Inferior parietal cortex (tissue), 1 donor: Measurements from ENCODE around the gene IQSEC3.
"Not testable (repeated sequence)": the region's sequence is repeated elsewhere in the genome, so short reads cannot be mapped to it uniquely, and the experiment has no call there.

Experiments used
- DNase-seq: peaks from one replicate; pipeline ENCODE4 v3.0.0-alpha.2; 2016; ENCODE audit errors: extremely low spot score

IQSEC3 gene

DNA sequence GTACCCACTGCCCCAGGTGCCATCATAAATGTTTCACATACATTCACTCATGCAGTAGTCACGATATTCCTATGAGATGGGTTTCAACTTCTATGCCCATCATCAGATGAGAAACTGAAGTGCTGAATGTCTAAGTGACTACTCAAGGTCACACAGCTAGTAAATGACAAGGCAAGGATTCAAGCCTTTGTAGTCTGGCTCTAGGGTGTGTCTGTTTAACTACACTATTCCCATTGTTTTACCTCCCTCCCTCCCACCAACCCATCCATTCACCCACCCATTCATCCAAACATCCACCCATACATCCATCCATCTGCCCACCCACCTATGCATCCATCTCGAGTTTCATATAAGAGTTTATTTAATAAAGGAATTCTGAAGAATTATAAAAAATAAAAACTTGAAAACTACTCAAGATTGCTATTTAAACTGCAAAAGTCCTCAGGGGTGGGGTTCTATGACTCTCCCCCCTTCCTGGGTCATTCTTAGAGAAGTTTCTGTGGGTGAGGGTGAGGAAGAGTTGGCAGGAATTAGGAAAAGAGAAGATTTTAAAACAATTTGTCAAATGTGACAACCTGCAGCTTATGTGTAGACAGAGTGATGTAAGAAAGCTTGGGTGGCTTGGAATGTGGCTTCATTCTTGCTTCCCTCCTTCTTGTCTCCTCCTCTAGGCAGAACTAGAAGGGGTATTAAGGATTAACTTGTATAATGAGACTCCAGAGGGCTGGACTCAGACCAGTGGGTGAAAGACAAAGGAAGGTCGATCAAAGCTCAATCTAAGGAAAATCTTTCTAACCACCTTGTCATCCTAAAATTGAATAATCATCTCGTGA lies 13.4 kb upstream of the IQSEC3 start:
- DNase-seq: not testable (repeated sequence)

DNA sequence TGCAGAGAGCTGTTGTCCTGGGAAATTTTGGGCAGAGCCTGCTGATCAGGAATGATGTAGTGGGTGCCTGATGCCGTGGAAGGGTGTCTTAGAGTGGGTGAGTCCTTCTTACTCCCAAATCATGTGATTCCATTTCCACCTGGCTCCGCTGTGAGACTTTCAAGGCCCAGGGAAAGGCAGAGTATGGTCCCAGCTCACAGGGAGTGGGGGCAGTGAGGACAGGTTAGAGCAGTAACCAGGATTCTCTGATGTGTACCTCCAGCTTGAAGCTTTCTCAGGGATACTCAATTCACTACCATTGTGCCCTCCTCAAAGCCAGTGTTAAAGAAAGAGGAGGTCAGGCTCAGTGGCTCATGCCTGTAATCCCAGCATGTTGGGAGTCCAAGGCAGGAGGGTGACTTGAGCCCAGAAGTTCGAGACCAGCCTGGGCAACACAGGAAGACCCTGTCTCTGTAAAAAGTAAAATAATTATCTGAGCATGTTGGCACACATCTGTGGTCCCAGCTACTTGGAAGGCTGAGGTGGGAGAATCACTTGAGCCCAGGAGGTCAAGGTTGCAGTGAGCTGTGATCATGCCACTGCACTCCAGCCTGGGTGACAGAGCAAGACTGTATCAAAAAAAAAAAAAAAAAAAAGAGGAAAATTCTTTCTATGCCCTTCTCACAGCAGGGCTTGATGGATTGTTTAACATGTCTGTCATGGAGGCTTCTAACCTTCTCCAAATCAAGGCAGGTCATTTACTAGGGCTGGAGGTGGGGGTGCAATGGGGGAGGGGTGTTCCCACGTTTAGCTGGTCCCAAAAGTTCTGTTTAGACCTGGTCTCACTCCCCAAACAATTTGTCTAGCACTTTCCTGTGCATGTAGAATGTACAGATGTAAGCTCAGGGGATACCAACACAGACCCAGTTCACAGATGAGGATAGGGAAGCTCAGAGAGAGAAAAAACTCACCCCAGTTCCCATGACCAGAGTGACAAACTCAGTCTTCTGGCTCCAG lies 12.5 kb upstream of the IQSEC3 start:
- no peak for DNase-seq

DNA sequence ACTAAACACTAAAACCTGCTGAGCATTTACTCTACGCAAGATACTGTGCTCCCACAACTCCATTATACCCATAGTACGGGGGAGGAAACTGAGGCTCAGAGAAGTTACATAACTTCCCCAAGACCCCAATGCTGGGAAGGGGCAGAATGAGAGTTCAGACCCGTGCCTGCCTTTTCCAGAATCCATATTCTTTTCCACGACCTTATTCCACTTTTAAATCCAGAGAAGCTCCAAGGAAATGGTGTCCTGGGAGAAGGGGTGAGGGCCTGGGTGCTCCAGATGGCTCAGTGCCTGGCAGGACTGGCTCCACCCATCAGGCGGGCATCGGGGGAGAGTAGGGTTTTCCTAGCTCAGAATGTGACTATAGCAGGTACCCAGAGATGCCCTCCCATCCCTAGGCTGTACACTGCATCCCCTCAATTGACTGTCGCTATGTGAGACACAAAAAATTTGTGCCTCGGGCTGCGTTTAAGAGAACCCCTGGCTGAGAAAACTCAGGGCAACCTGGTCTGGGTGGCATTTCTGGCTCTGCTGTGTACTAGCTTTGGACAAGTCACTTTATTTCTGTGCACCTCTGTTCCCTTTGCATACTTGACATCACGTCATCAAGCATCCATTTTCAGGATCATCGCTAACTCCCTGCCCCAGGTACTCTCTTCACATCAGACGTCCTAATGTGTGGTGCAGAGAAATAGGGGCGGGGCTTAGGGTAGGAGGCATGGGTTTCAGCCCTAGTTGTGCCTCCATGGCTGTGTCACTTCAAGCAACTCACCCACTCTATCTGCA lies 11.6 kb upstream of the IQSEC3 start:
- no peak for DNase-seq

DNA sequence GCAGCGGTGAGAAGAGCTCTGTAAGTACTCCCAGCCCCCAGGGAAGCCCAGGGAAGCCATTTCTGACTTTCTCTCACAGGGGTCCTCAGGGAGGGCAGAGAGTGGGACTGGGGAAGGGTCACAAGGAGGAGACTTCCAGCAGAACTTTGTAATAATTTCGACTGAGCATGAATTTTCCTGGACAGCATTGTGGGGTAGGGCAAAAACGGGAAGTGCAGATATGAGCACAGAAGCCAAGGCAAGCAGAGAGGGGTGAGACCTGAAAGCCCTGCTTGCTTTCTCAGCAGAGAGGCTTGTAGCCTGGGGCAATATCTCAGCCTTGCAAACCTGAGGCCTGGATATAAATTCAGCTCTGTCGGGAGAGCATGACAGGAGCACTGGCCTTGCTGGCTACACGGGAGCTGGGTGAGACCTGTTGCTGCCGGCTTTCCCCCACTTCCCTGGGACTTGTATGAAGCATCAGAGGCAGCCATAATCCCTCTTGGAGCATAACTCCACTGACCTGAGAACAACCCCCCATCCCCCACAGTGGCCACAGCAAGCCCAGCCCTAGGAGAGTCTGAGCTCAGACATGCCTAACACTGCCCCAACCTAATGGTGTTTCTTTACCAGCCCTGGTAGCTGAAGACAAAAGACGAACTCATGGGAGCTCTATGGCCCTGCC lies 9.8 kb upstream of the IQSEC3 start:
- DNase-seq: no peak

DNA sequence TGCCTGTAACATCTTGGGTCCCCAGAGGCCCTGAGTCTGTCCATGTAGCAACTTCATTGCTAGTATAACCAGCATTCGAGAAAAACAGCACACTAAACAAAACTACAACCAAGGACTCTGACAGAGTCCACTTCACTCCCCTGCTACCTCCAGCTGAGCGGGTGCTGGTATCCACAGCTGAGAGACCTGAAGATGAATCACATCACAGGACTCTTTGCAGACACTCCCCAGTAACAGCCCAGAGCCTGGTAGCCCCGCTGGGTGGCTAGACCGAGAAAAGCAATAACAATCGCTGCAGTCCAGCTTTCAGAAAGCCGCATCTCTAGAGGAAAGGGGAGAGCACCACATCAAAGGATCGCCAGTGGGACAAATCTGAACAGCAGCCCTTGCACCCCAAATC lies 9.0 kb upstream of the IQSEC3 start:
- DNase-seq: no peak

DNA sequence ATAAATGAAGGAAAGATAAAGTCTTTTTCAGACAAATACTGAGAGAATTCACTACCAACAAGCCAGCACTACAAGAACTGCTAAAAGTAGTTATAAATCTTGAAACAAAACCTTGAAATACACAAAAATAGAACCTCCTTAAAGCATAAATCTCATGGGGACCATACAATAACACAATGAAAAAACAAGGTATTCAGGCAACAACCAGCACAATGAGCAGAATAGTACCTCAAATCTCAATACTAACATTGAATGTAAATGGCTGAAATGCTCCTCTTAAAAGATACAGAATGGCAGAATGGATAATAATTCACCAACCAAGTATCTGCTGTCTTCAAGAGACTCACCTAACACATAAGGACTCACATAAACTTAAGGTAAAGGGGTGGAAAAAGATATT lies 7.7 kb upstream of the IQSEC3 start:
- DNase-seq: no peak

DNA sequence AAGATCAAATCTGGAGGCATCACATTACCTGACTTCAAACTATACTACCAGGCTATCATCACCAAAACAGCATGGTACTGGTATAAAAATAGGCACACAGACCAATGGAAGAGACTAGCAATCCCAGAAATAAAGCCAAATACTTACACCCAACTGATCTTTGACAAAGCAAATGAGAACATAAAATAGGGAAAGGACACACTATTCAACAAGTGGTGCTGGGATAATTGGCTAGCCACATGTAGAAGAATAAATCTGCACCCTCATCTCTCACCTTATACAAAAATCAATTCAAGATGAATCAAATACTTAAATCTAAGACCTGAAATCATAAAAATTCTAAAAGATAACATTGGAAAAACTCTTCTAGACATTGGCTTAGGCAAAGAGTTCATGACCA lies 4.7 kb upstream of the IQSEC3 start:
- not testable (repeated sequence) for DNase-seq

DNA sequence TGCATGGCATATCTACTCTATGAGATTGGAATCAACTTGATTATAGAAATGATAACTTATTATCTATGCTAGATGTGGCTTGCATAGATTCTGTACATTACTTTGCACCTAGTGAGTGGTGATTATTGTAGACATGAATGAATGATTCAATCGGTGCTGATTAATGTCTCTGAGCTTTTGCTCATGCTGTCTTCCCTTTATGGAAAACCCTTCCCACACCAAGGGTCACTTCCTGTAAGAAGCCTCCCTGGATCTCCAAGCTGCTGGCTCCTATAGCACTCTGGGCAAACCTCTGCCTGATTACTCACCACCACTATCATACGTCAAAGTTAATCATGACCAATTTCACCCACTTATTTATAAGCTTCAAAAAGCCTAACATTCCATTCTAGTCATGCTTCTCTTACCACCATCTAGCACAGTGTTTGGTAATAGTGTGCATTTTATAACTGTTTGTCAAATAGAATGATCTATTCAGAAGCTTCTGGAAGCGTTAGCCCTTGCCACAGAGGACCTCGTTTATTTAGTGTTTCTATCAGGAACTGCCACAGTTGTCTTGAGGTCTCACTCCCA lies 990 bp upstream of the IQSEC3 start:
- DNase-seq: not testable (repeated sequence)

DNA sequence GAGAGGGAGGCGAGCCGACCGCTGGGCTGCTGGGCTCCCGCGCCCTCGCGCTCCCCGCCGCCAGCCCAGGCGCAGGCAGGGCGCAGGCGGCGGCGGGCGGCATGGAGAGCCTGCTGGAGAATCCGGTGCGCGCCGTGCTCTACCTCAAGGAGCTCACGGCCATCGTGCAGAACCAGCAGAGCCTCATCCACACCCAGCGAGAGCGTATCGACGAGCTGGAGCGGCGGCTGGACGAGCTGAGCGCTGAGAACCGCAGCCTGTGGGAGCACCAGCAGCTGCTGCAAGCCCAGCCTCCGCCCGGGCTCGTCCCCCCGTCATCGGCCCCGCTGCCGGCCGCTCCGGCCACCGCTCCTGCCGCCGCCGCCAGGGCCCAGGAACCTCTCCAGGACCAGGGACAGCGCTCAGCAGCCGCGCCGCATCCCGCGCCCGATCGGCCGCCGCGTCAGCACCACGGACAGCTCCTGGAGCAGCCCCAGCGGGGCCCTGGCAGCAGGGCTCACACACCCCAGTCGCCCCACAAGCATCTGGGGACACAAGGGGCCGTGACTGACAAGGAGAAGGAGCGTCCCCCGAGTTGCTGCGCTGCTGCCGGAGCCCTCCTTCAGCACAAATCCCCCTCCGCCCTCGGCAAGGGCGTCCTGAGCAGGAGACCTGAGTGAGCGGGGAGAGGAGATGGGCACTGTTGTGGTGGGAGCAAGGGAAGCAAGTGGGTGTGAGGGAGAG lies 376 bp downstream of the IQSEC3 start:
- DNase-seq: not testable (repeated sequence)

DNA sequence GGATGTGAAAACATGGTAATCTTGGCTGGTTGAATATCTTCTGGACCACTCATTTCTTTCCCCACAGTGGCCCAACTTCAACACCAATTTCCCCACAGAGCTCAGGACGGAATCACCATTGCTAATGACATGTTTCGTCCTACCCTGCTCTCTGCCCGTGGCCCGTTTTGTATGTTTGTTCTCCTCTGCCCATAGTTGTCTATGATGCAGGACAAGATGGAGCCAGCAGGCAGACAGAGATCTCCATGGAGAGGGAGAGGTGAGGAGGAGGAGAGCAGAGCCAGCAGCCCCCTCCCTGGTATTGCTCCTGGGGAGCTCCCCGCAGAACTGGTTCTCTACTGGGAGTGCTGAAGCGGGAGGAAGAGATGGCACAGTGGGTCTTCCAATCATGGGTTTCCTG lies 3.1 kb downstream of the IQSEC3 start:
- not testable (repeated sequence) for DNase-seq

DNA sequence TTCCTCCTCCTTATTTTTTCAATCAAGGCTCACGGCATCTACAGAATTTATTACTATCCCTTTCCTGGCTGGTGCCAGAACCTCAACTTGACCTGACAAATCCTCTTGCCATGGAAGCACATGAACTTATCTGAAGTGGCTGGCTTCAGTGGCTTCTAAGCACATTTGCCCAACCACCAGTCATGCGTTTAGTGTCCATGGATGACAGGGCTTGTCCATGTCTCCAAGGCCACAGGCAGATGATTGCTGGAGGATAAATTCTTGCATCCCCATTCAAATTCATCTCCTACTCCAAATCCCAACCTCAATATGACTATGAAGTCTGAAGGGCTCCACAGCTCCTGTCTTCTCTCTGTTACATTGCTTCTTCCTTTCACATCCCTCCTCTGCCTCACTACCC lies 4.0 kb downstream of the IQSEC3 start:
- DNase-seq: not testable (repeated sequence)

DNA sequence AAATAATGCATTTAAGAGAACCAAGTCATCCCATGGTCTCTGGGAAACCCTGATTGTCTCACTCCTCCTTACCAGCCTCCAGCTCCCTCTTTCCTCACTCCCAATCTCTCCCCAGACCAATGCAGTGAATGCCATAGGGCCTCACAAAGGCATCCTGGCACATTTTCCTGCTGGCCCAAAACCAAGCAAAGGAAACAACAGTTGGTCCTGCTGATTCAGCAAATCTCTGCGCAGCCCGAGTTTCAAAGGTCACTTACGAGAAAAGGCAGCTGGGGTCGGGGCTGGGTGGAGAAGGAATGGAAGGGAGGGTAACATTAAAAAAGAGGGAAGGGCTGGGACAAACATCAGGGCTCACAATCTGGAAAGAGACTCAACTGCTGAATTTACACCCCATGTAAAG lies 5.5 kb downstream of the IQSEC3 start:
- not testable (repeated sequence) for DNase-seq

DNA sequence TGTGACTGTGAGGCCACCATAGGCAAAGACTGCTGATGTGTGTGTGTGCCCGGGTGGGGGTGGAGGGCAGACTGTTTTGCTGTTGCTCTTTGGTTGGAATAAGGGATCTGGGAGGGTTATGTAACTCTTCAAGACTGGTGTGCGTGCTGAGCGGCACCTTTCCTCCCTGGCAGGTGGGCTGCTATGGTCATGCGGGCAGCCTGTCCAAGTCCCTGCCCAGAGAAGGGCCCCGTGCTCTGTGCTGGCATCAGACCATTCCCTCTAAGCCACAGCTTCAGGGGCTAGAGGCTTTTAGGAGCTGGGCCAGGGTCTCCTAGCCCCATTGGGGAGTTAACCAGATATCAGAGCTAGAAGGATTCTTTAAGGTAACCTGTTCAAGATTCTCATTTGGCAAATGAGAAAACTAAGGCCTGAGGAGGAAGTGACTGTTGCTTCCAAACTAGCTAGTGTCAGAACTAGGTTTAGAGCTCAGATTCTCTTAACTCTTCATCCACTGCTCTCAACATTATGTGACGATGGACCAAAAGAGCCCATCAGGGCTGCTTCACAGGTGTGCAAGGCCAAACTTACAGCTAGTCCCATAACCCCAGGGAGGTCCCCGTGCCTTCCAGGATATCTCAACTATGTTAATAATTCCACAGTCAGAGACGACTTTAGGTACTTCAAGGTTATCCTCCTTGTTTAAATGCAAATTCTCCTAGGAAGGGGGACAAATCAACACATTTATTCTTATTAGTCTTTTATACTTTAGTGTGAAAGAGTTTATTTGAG lies 8.0 kb downstream of the IQSEC3 start:
- DNase-seq: not testable (repeated sequence)

DNA sequence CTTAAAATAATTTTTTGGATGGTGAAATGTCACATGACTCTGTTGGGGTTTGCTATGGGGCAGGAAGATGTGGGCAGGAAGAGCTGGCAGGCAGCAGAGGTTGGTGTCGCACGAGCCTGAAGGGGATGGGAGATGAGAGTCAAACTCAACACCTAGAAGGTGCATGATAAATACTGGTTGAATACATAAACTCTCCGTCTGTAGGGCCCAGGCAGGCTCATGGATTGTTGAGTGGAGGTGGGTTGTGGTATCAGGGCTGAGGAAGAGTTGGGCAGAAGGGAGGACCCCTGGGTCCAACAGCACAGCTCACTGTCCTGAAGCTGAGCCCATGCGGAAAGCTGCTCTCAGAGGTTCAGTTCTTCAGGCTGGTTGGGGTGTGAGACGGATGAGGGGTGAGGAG lies 9.0 kb downstream of the IQSEC3 start:
- not testable (repeated sequence) for DNase-seq

DNA sequence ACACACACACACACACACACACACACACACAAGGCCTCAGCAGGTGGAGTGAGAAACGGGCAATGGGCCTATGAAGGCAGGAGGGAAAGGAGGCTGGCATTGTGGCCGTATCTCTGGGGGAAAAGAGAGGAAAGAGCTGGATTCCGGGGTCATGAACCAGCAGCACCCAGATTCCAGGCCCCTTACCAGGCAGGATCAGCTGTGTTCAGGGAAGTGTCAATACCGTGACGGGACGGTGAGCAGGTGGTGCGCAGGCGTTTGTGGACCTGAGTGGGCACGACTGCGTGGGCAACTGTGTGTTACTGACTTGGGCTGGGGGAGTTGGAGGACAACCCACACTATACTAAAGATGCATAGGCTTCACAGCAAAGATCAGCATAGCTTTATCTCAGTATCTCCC lies 9.5 kb downstream of the IQSEC3 start:
- DNase-seq: not testable (repeated sequence)

DNA sequence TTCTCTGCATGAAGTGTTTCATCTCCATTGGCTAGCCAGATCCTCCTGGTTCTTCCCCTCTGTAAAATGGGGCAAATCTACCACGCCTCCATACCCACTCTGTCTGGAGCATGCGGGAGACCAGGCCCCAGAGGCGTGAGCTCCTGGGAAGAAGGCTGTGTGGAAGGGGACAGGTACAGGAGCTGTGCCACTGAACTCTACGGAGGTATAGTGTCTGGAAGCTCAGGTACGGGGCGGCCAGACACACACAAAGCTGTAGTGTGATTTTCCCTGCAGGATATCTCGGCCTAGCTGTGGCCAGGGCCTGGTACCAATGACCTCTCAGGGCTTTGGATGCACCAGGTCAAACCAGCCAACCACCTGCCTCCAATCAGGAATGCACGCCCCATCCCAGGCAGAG lies 10.0 kb downstream of the IQSEC3 start:
- DNase-seq: not testable (repeated sequence)

DNA sequence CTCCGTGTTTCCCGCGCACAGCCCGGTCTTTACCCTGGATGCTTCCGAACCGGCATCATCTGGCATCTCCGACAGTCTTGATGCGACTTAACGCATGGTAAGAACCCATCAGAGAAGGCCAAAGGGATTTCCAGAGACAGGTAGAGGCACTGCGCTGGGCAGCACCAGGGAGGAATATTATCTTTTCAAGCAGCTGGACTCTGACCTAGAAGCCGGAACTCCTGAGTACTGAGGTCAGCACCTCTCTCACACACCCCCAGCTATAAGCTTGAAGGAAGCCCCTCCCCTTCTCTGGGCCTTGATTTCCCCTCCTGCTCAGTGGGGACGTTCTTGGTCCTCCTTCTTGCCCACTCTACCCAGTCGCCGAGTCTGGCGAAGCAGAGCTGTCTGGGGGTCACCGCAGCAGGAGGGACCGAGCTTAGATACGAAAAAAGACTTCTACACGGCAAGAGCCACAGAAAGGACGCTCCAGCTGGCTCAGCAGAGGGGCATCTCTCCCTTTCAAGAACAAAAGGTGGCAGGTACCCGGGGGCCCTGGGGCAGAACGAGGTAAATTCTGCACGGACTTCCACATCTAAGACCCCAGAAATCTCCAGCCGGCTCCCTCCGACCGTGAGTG lies 10.6 kb downstream of the IQSEC3 start:
- DNase-seq: not testable (repeated sequence)

DNA sequence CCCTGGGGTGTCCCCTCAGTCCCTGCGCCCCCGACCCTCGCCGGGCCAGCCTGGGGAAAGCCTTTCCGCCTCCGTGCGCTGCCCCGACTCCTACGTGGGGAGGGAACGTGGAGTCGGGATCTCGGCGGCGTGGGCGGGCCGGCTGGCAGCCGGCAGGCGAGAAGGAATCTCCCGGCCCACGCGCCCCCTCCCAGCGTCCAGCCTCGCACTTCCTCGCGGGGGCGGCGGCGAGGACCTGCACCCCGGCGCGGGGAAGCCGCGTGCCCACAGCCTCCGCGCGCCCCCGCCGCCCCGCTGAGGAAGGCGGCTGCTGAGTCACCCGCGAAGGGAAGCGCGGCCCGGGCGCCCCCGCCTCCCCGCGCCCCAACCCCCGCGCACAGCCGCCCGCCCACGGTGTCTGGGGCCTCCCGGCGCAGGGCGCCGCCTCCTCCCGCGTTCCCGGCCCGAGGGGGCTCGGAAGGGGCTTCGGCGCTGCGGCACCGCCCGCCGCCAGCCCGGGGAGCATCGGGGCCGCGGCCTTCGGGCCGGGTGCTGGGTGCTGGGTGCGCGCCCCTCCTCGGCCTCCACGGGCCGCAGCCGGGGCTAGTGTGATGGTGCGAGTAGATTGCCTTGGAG lies 11.3 kb downstream of the IQSEC3 start:
- not testable (repeated sequence) for DNase-seq
